Smooth muscle cell (in vitro differentiated cells): ENCODE measurements around the gene ANO6. TPM values are rescaled to one million over a fixed set of nuclear protein-coding genes. Genes with fewer than 3 reads are reported as not detected.
"Not testable (repeated sequence)": the region's sequence is repeated elsewhere in the genome, so short reads cannot be mapped to it uniquely, and the experiment has no call there.

Experiments
- DNase-seq: peaks from one replicate; lab custom pipeline; 2025; ENCODE audit not compliant: unreplicated experiment; lab: John Stamatoyannopoulos, UW
- H2AFZ ChIP-seq: fragments of 200-600 bp; sonication (generic); 2 replicates; pipeline ENCODE4 v1.6.0; 2016; ENCODE audit warnings: antibody characterized with exemption, low read depth, mild to moderate bottlenecking
- H3F3A ChIP-seq: fragments of 200-600 bp; sonication (generic); 2 replicates; pipeline ENCODE4 v1.6.0; 2017; ENCODE audit warnings: antibody characterized with exemption, low read depth
- H3K27ac ChIP-seq: fragments of 200-600 bp; sonication (generic); 2 replicates; pipeline ENCODE4 v1.5.1; 2016; ENCODE audit warnings: low read depth, mild to moderate bottlenecking
- H3K27me3 ChIP-seq: fragments of 200-600 bp; sonication (generic); 2 replicates; pipeline ENCODE4 v1.6.1; 2016; ENCODE audit warnings: low read depth, mild to moderate bottlenecking
- H3K36me3 ChIP-seq: fragments of 200-600 bp; sonication (generic); 2 replicates; pipeline ENCODE4 v1.5.1; 2016; ENCODE audit warnings: low read depth
- H3K4me1 ChIP-seq: fragments of 200-600 bp; sonication (generic); 2 replicates; pipeline ENCODE4 v1.5.1; 2016; ENCODE audit warnings: low read depth
- H3K4me2 ChIP-seq: fragments of 200-600 bp; sonication (generic); 2 replicates; pipeline ENCODE4 v1.6.0; 2016; ENCODE audit warnings: mild to moderate bottlenecking
- H3K4me3 ChIP-seq: fragments of 200-600 bp; sonication (generic); 2 replicates; pipeline ENCODE4 v1.5.1; 2016; ENCODE audit warnings: mild to moderate bottlenecking
- H3K79me2 ChIP-seq: fragments of 200-600 bp; sonication (generic); 2 replicates; pipeline ENCODE4 v1.6.0; 2016; ENCODE audit warnings: low read depth, mild to moderate bottlenecking
- H3K9ac ChIP-seq: fragments of 200-600 bp; sonication (generic); 2 replicates; pipeline ENCODE4 v1.6.0; 2016; ENCODE audit warnings: low read depth
- H3K9me3 ChIP-seq: fragments of 200-600 bp; sonication (generic); replicated peaks from 2 replicates; pipeline ENCODE4 v1.5.1; 2016; ENCODE audit warnings: low read depth
- H4K20me1 ChIP-seq: fragments of 200-600 bp; sonication (generic); 2 replicates; pipeline ENCODE4 v1.6.0; 2016; ENCODE audit warnings: low read depth
- WGBS: methylation state at CpG from one replicate; pipeline ENCODE4 v1.1.7; 2016; ENCODE audit warnings: low lambda C conversion rate; 5-methylcytosine and 5-hydroxymethylcytosine counted together
- polyA plus RNA-seq: library from polyadenylated mRNA; unstranded; fragments of >200 nt; fragmentation: Nextera tagmentation; extraction: Ambion mirVana; gene quantifications from 2 replicates; pipeline ENCODE4 v1.2.1, GENCODE V29; 2016
- total RNA-seq: library from RNA; depleted of rRNA; stranded (reverse); fragments of >200 nt; gene quantifications from 2 replicates; pipeline ENCODE4 v1.2.3, GENCODE V29; 2014
- TF ChIP-seq, protein P1 (sequence below): fragments of 200-600 bp; sonication (generic); IDR thresholded peaks from 2 replicates; pipeline ENCODE4 v1.5.1; 2017; ENCODE audit warnings: borderline replicate concordance, mild to moderate bottlenecking, antibody characterized with exemption; ENCODE audit not compliant: insufficient read depth, poor library complexity, severe bottlenecking

Gene ANO6
- total and polyA plus RNA-seq, 2 experiments from 2014 or later: 44.8 to 106 TPM

DNA sequence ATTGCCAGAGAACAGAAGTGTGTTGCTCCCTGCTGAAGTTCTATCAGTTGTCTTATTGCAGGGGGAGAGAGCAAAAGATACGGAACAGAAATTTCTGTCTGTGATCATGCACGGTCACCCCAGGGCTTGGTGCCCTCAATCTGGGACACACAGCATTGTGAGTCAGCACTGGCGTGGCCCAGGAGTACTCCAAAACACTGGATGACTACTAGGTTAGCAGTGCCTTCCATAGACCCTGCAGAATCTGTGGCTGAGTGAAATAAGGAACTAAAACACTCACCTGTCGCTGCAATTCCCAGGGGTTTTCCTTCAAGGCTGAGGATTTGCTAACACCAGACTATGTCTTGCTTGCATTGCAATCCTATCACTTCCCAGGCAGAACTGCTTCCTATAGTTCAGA lies 165.5 kb downstream of the ANO6 start:
- Histone ChIP-seq H3K9ac (no peak overlapping the region), H3F3A (no peaks in the 10 kb centered on the region), H3K79me2 (no peaks in the 10 kb centered on the region), H2AFZ (no peak overlapping the region), H3K4me3 (no peak overlapping the region), H4K20me1 (no peaks in the 10 kb centered on the region), H3K27ac (no peak overlapping the region), H3K36me3 (no peaks in the 10 kb centered on the region), H3K4me2 (no peak overlapping the region), H3K4me1 (no peaks in the 10 kb centered on the region), H3K27me3 (no peaks in the 10 kb centered on the region), H3K9me3 (no peaks in the 10 kb centered on the region)
- DNase-seq: no peak
- TF ChIP-seq, protein P1, sequence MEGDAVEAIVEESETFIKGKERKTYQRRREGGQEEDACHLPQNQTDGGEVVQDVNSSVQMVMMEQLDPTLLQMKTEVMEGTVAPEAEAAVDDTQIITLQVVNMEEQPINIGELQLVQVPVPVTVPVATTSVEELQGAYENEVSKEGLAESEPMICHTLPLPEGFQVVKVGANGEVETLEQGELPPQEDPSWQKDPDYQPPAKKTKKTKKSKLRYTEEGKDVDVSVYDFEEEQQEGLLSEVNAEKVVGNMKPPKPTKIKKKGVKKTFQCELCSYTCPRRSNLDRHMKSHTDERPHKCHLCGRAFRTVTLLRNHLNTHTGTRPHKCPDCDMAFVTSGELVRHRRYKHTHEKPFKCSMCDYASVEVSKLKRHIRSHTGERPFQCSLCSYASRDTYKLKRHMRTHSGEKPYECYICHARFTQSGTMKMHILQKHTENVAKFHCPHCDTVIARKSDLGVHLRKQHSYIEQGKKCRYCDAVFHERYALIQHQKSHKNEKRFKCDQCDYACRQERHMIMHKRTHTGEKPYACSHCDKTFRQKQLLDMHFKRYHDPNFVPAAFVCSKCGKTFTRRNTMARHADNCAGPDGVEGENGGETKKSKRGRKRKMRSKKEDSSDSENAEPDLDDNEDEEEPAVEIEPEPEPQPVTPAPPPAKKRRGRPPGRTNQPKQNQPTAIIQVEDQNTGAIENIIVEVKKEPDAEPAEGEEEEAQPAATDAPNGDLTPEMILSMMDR: no peak
- 88% methylated on average over 4 of the region's 4 CpGs for WGBS

DNA sequence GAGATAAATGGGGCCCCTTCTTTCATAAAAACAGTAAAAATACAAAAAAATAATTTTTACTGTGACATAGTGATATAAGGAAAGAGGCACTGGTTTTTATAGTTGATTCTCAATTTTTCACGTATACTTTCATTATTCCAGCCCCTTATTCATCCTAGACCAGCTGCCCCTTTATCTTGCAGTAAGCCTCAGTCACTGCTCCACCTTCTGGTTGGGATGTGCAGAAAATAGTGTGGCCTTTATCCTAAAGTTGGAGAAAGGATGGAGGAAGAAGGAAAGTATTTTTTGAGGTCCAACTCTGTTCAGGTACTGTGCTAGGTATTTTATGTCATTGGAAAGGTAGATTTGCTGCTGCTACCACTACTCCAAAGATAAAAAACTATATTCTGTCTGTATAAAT lies 172.7 kb downstream of the ANO6 start:
- no peak for DNase-seq
- Histone ChIP-seq H3F3A (no peaks in the 10 kb centered on the region), H3K4me2 (no peak overlapping the region), H3K36me3 (peaks cover 21% of the 10 kb centered on the region), H3K4me3 (no peak overlapping the region), H3K4me1 (no peaks in the 10 kb centered on the region), H3K9ac (no peak overlapping the region), H4K20me1 (no peaks in the 10 kb centered on the region), H2AFZ (no peak overlapping the region), H3K79me2 (no peaks in the 10 kb centered on the region), H3K27ac (peak overlapping the region; percentile 31), H3K9me3 (no peaks in the 10 kb centered on the region), H3K27me3 (no peaks in the 10 kb centered on the region)
- TF ChIP-seq, protein P1: peak; percentile 54
- WGBS: 55% methylated on average over 1 of the region's 1 CpG

DNA sequence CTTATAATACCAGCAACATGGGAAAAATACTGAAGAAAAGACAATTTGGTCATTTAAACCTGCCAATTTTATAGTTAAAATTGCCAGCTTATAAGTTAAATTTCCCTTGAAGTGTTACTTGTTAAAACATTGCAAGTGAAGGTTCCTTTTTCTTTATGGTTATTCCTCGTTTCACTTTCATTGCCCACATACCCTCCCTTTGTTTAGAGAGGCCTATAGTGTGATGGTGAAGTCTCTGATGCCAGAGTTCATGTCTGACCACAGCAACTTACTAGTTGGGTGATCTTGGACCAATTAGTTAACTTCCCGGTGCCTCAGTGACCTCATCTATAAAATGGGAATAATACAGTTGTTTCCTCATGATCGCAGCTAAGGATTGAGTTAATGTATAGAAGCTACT lies 173.5 kb downstream of the ANO6 start:
- Histone ChIP-seq H3K27me3 (no peaks in the 10 kb centered on the region), H3K9me3 (no peaks in the 10 kb centered on the region), H3K4me2 (no peak overlapping the region), H3K27ac (no peak overlapping the region), H3F3A (no peaks in the 10 kb centered on the region), H3K4me1 (no peaks in the 10 kb centered on the region), H4K20me1 (no peaks in the 10 kb centered on the region), H2AFZ (no peak overlapping the region), H3K36me3 (peaks cover 21% of the 10 kb centered on the region), H3K79me2 (no peaks in the 10 kb centered on the region), H3K9ac (no peak overlapping the region), H3K4me3 (no peak overlapping the region)
- no peak for DNase-seq
- TF ChIP-seq, protein P1: no peak
- WGBS: 97% methylated on average over 3 of the region's 3 CpGs

DNA sequence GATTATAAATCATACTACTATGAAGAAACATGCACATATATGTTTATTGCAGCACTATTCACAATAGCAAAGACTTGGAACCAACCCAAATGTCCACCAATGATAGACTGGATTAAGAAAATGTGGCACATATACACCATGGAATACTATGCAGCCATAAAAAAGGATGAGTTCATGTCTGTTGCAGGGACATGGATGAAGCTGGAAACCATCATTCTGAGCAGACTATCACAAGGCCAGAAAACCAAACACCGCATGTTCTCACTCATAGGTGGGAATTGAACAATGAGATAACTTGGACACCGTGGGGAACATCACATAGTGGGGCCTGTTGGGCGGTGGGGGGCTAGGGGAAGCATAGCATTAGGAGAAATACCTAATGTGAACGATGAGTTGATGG lies 181.6 kb downstream of the ANO6 start:
- H3K36me3 ChIP-seq: peaks cover 18% of the 10 kb centered on the region
- H3K4me1 ChIP-seq, H3K27me3 ChIP-seq, H3K4me2 ChIP-seq, H3K9me3 ChIP-seq, H3K27ac ChIP-seq, H2AFZ ChIP-seq, H3K4me3 ChIP-seq, H3F3A ChIP-seq, H3K9ac ChIP-seq, DNase-seq, H3K79me2 ChIP-seq, H4K20me1 ChIP-seq: not testable (repeated sequence)
- 99% methylated on average over 4 of the region's 4 CpGs for WGBS
